HCT116 (cell line): ENCODE measurements around the gene KDELR1. TPM values are rescaled to one million over a fixed set of nuclear protein-coding genes. Genes with fewer than 3 reads are reported as not detected.

Experiments used
- ATAC-seq: fragments of 200-7000 bp; cut with Tn5 transposase; 2 replicates; pipeline ENCODE4 v1.9.1; 2020; ENCODE audit warnings: mild to moderate bottlenecking, moderate library complexity
- BruUV-seq: library from RNA; stranded (reverse); fragments of 400-500 nt; replicated peaks from 2 replicates; lab custom pipeline; 2021; lab: Mats Ljungman, UMichigan
- CTCF ChIA-PET: fragments of 300-600 bp; sonication (Branson Sonifier 250); formaldehyde crosslinking; loops from one replicate; lab custom pipeline; 2021; ENCODE audit warnings: antibody characterized with exemption; lab: Charles Lee
- POLR2A ChIA-PET: fragments of 300-600, 350-600 bp; sonication (Branson Sonifier 250); formaldehyde crosslinking; loops from one replicate; lab custom pipeline; 2021; ENCODE audit warnings: antibody characterized with exemption; lab: Charles Lee
- RAD21 ChIA-PET, 2 experiments: fragments of 300-600 bp; sonication (Branson Sonifier 250); formaldehyde crosslinking; loops; one replicate each; lab custom pipeline; 2023; ENCODE audit warnings: low total read pairs in 2 of 2; ENCODE audit not compliant: uncharacterized antibody in 2 of 2, unreplicated experiment in 2 of 2, low non-redundant PET in 1 of 2; lab: Charles Lee
- DNase-seq: peaks from one replicate; pipeline ENCODE4 v3.0.0-alpha.2; 2010; ENCODE audit warnings: low read depth, low spot score
- H2AFZ ChIP-seq: fragments of 200-600 bp; shearing (Covaris generic), sonication (generic); 2 replicates; pipeline ENCODE4 v1.6.1; 2017; ENCODE audit warnings: low read depth, mixed run types, mixed read lengths, antibody characterized with exemption, low read length; ENCODE audit not compliant: poor library complexity, severe bottlenecking
- H3K27ac ChIP-seq: 2 replicates; pipeline ENCODE4 v1.5.1; 2012; ENCODE audit warnings: low read depth, low read length
- H3K27me3 ChIP-seq: fragments of 200-600 bp; sonication (generic); 2 replicates; pipeline ENCODE4 v1.6.1; 2016; ENCODE audit warnings: mixed run types, low read length, mixed read lengths; ENCODE audit not compliant: insufficient read depth
- H3K36me3 ChIP-seq, 2 experiments: fragments of 200-500 bp in 1 of 2; fragments of 200-600 bp in 1 of 2; sonication (Bioruptor generic) in 1 of 2; sonication (generic) in 1 of 2; 2 replicates each; pipeline versions ENCODE4 v1.5.1 to v1.6.1; 2014 to 2016; ENCODE audit warnings: low read length in 2 of 2, inconsistent platforms in 1 of 2, mixed read lengths in 1 of 2, mixed run types in 1 of 2; ENCODE audit not compliant: insufficient read depth in 2 of 2, control insufficient read depth in 1 of 2
- H3K4me1 ChIP-seq, 2 experiments: fragments of 200-600 bp in 1 of 2; sonication (generic) in 1 of 2; 2 replicates each; pipeline versions ENCODE4 v1.5.1 to v1.6.1; 2012 to 2017; ENCODE audit warnings: low read length in 2 of 2, inconsistent platforms in 1 of 2, mild to moderate bottlenecking in 1 of 2, mixed read lengths in 1 of 2, mixed run types in 1 of 2, moderate library complexity in 1 of 2; ENCODE audit not compliant: insufficient read depth in 2 of 2, control insufficient read depth in 1 of 2
- H3K4me2 ChIP-seq: fragments of 200-600 bp; sonication (generic); 2 replicates; pipeline ENCODE4 v1.6.1; 2017; ENCODE audit warnings: mixed run types, low read length, mixed read lengths
- H3K4me3 ChIP-seq, 2 experiments: fragments of 200-600 bp in 1 of 2; sonication (generic) in 1 of 2; replicated peaks in 1 of 2; 2 replicates each; pipeline ENCODE4 v1.5.1; 2011 to 2016; ENCODE audit warnings: low read length in 2 of 2, control low read depth in 1 of 2, low read depth in 1 of 2, mild to moderate bottlenecking in 1 of 2, mixed read lengths in 1 of 2, mixed run types in 1 of 2
- H3K79me2 ChIP-seq: fragments of 200-600 bp; sonication (generic); 2 replicates; pipeline ENCODE4 v1.6.1; 2017; ENCODE audit warnings: mild to moderate bottlenecking, mixed run types, low read length, moderate library complexity, mixed read lengths; ENCODE audit not compliant: insufficient read depth
- H3K9ac ChIP-seq: fragments of 200-600 bp; sonication (generic); 2 replicates; pipeline ENCODE4 v1.6.1; 2016; ENCODE audit warnings: low read length, mixed read lengths
- H3K9me2 ChIP-seq: fragments of 200-600 bp; sonication (generic), shearing (Covaris generic); 2 replicates; pipeline ENCODE4 v1.6.1; 2017; ENCODE audit warnings: mixed run types, mild to moderate bottlenecking, moderate library complexity; ENCODE audit not compliant: insufficient read depth
- H3K9me3 ChIP-seq, 2 experiments: fragments of 200-500 bp in 1 of 2; fragments of 200-600 bp in 1 of 2; sonication (Bioruptor generic) in 1 of 2; sonication (generic) in 1 of 2; 2 replicates each; pipeline ENCODE4 v1.6.1; 2014 to 2017; ENCODE audit warnings: low read length in 2 of 2, mixed read lengths in 2 of 2, inconsistent platforms in 1 of 2, low read depth in 1 of 2, mild to moderate bottlenecking in 1 of 2, mixed run types in 1 of 2, moderate library complexity in 1 of 2; ENCODE audit not compliant: control insufficient read depth in 1 of 2, insufficient read depth in 1 of 2
- H4K20me1 ChIP-seq: fragments of 200-600 bp; sonication (generic), shearing (Covaris generic); 2 replicates; pipeline ENCODE4 v1.6.1; 2017; ENCODE audit warnings: mixed run types, mild to moderate bottlenecking, moderate library complexity; ENCODE audit not compliant: insufficient read depth
- CBX3 ChIP-seq: IDR thresholded peaks from 2 replicates; pipeline ENCODE4 v1.6.1; 2012; ENCODE audit warnings: low read depth
- CEBPB ChIP-seq: IDR thresholded peaks from 2 replicates; pipeline ENCODE4 v1.6.1; 2012; ENCODE audit warnings: low read depth
- ELF1 ChIP-seq: IDR thresholded peaks from 2 replicates; pipeline ENCODE4 v1.6.1; 2012; ENCODE audit warnings: low read depth, borderline replicate concordance
- FOSL1 ChIP-seq: IDR thresholded peaks from 2 replicates; pipeline ENCODE4 v1.6.1; 2012; ENCODE audit warnings: low read depth
- JUND ChIP-seq: IDR thresholded peaks from 2 replicates; pipeline ENCODE4 v1.6.1; 2012
- POLR2AphosphoS5 ChIP-seq: IDR thresholded peaks from 2 replicates; pipeline ENCODE4 v1.6.1; 2011; ENCODE audit warnings: mild to moderate bottlenecking, low read depth, low read length, moderate library complexity
- SIN3A ChIP-seq: IDR thresholded peaks from 2 replicates; pipeline ENCODE4 v1.6.1; 2012; ENCODE audit warnings: low read depth
- SP1 ChIP-seq: IDR thresholded peaks from 2 replicates; pipeline ENCODE4 v1.6.1; 2012; ENCODE audit warnings: low read depth
- TCF7L2 ChIP-seq: IDR thresholded peaks from 2 replicates; pipeline ENCODE4 v1.7.0; 2011; ENCODE audit warnings: borderline replicate concordance, inconsistent platforms; ENCODE audit not compliant: insufficient read depth, insufficient read length; ENCODE audit errors: extremely low read depth
- YY1 ChIP-seq: IDR thresholded peaks from 2 replicates; pipeline ENCODE4 v1.6.1; 2011; ENCODE audit warnings: low read length, low read depth, moderate library complexity, mild to moderate bottlenecking; ENCODE audit not compliant: insufficient replicate concordance; ENCODE audit errors: extremely low read depth
- ZFX ChIP-seq: fragments of 450-650 bp; IDR thresholded peaks from 2 replicates; pipeline ENCODE4 v1.6.1; 2017
- ZNF274 ChIP-seq: fragments of 200-500 bp; sonication (Bioruptor generic); IDR thresholded peaks from 2 replicates; pipeline ENCODE4 v1.6.1; 2014; ENCODE audit warnings: mild to moderate bottlenecking, low read depth, low read length, inconsistent platforms
- intact Hi-C: fragments of 100-400 bp; cut with micrococcal nuclease; formaldehyde crosslinking; loops from 2 replicates; pipeline ENCODE4 v1.10.0; 2022
- total RNA-seq: library from RNA; stranded (reverse); gene quantifications from one replicate; pipeline ENCODE4 v1.2.1, GENCODE V29; 2021; ENCODE audit not compliant: unreplicated experiment
- TF ChIP-seq, protein P1 (sequence below): IDR thresholded peaks from 2 replicates; pipeline ENCODE4 v1.6.1; 2012; ENCODE audit warnings: low read depth
- TF ChIP-seq, protein P2 (sequence below): IDR thresholded peaks from 2 replicates; pipeline ENCODE4 v1.6.1; 2012
- TF ChIP-seq, protein P3 (sequence below): IDR thresholded peaks from 2 replicates; pipeline ENCODE4 v1.6.1; 2012
- TF ChIP-seq, protein P4 (sequence below), 3 experiments: fragments of 200-600 bp in 1 of 3; sonication (generic) in 1 of 3; IDR thresholded peaks in 2 of 3; conservative IDR thresholded peaks in 1 of 3; 2 replicates each; pipeline ENCODE4 v1.5.1; 2012 to 2017; ENCODE audit warnings: low read depth in 2 of 3, low read length in 2 of 3, antibody characterized with exemption in 1 of 3, borderline replicate concordance in 1 of 3, control low read depth in 1 of 3, mild to moderate bottlenecking in 1 of 3, mixed read lengths in 1 of 3, mixed run types in 1 of 3, moderate library complexity in 1 of 3; ENCODE audit not compliant: insufficient read depth in 1 of 3

Gene KDELR1
- total RNA-seq, 1 experiment from 2014 or later: 212 TPM

DNA sequence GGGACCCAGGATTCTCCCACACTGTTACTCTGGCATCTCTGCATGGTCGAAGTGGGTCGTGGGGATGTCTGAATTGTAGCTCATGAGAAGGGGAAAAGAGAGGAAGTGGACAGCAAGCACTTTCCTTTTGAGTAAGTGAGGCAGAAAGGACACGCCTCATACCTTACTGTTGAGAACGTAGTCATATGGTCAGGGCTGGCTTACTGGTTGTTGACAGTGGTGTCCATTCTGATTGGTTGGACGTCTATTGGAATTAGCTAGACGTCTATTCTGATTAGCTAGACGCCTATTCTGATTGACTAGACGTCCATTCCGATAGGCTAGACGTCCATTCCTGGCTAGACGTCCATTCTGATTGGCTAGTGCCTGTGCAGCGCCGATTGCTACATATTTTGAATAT is 14.5 kb upstream of the KDELR1 start:
- peaks cover 0 to 9% of the 10 kb centered on the region in 2 experiments; a peak in 1 of 4 replicates for H3K36me3 ChIP-seq
- no peaks in the 10 kb centered on the region for H4K20me1 ChIP-seq
- DNase-seq: no peak
- no peak for TF ChIP-seq SIN3A
- TF ChIP-seq, protein P1, sequence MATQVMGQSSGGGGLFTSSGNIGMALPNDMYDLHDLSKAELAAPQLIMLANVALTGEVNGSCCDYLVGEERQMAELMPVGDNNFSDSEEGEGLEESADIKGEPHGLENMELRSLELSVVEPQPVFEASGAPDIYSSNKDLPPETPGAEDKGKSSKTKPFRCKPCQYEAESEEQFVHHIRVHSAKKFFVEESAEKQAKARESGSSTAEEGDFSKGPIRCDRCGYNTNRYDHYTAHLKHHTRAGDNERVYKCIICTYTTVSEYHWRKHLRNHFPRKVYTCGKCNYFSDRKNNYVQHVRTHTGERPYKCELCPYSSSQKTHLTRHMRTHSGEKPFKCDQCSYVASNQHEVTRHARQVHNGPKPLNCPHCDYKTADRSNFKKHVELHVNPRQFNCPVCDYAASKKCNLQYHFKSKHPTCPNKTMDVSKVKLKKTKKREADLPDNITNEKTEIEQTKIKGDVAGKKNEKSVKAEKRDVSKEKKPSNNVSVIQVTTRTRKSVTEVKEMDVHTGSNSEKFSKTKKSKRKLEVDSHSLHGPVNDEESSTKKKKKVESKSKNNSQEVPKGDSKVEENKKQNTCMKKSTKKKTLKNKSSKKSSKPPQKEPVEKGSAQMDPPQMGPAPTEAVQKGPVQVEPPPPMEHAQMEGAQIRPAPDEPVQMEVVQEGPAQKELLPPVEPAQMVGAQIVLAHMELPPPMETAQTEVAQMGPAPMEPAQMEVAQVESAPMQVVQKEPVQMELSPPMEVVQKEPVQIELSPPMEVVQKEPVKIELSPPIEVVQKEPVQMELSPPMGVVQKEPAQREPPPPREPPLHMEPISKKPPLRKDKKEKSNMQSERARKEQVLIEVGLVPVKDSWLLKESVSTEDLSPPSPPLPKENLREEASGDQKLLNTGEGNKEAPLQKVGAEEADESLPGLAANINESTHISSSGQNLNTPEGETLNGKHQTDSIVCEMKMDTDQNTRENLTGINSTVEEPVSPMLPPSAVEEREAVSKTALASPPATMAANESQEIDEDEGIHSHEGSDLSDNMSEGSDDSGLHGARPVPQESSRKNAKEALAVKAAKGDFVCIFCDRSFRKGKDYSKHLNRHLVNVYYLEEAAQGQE: no peak
- TF ChIP-seq ZFX: no peak
- no peak for TF ChIP-seq POLR2AphosphoS5
- no peak for TF ChIP-seq JUND
- TF ChIP-seq FOSL1: no peak
- TF ChIP-seq CBX3: no peak
- TF ChIP-seq, protein P2, sequence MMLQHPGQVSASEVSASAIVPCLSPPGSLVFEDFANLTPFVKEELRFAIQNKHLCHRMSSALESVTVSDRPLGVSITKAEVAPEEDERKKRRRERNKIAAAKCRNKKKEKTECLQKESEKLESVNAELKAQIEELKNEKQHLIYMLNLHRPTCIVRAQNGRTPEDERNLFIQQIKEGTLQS: no peak
- no peak for TF ChIP-seq ELF1
- TF ChIP-seq ZNF274: no peak
- TF ChIP-seq, protein P3, sequence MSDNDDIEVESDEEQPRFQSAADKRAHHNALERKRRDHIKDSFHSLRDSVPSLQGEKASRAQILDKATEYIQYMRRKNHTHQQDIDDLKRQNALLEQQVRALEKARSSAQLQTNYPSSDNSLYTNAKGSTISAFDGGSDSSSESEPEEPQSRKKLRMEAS: no peak
- no peak for TF ChIP-seq SP1
- no peak for TF ChIP-seq YY1
- TF ChIP-seq, protein P4, sequence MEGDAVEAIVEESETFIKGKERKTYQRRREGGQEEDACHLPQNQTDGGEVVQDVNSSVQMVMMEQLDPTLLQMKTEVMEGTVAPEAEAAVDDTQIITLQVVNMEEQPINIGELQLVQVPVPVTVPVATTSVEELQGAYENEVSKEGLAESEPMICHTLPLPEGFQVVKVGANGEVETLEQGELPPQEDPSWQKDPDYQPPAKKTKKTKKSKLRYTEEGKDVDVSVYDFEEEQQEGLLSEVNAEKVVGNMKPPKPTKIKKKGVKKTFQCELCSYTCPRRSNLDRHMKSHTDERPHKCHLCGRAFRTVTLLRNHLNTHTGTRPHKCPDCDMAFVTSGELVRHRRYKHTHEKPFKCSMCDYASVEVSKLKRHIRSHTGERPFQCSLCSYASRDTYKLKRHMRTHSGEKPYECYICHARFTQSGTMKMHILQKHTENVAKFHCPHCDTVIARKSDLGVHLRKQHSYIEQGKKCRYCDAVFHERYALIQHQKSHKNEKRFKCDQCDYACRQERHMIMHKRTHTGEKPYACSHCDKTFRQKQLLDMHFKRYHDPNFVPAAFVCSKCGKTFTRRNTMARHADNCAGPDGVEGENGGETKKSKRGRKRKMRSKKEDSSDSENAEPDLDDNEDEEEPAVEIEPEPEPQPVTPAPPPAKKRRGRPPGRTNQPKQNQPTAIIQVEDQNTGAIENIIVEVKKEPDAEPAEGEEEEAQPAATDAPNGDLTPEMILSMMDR (IDR thresholded peaks at IDR 0.05 in 2 of 3, conservative IDR thresholded peaks at IDR 0.05 in 1 of 3; ENCODE audit: borderline replicate concordance in 1 of 3, insufficient read depth in 1 of 3, low read depth in 2 of 3, low read length in 2 of 3): no peak
- TF ChIP-seq CEBPB: no peak
- no peak for TF ChIP-seq TCF7L2
- TF ChIP-seq, all 23 proteins: peak for 0
- CTCF ChIA-PET: no interaction called here
- Histone ChIP-seq H3K4me2 (0 out of 2 replicates have a peak overlapping the region, but pooled peaks have one; percentile 13), H3K27me3 (no peaks in the 10 kb centered on the region), H3K79me2 (peaks cover 62% of the 10 kb centered on the region), H3K4me3 (no peak overlapping the region), H3K27ac (no peak overlapping the region), H3K9me2 (no peaks in the 10 kb centered on the region), H3K9ac (no peak overlapping the region), H3K4me1 (peaks cover 4 to 23% of the 10 kb centered on the region in 2 experiments; a peak in 3 of 4 replicates), H2AFZ (no peak overlapping the region), H3K9me3 (no peaks in the 10 kb centered on the region)
- RAD21 ChIA-PET: no interaction called here
- BruUV-seq: TSS peak; percentile 11
- no peak; the same call in 1 of the 2 replicates for ATAC-seq
- intact Hi-C loops: no loop called here
- POLR2A ChIA-PET: no interaction called here
